GM19455 (cell line): Measurements from ENCODE around the gene FBXL16.
A peak's percentile ranks its signal among the peaks of the same experiment; 100 is the strongest.
"Not testable (repeated sequence)": the region's sequence is repeated elsewhere in the genome, so short reads cannot be mapped to it uniquely, and the experiment has no call there.

Source experiments
- ATAC-seq: cut with Tn5 transposase; IDR thresholded peaks from one replicate; pipeline ENCODE4 v1.9.1; 2021; ENCODE audit not compliant: unreplicated experiment

FBXL16 gene

DNA sequence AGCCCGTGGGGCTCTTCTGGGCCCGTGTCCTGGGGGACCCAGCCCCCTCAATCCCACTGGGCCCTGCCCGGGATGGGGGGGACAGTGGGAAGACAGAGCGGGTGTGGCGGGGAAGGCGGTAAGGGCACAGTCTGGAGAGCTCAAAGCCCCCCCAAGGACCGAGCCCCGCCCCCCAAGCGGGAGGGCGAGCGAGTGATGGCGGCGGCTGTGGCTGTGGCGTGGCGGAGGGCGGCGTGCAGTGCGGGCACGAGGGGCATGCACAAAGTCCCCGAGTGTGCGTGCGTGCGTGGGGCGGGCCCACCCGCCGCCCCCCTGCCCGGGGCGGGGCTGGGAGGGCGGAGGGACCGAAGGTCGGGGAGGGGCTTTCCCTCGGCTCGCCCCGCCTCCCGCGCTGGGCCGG lies 11.8 kb downstream of the FBXL16 start:
- no peak for ATAC-seq

GRCh38 chr16:693364-693763 lies 12.2 kb downstream of the FBXL16 start:
- no peak for ATAC-seq

GRCh38 chr16:692356-693108 lies 13.1 kb downstream of the FBXL16 start:
- no peak for ATAC-seq

DNA sequence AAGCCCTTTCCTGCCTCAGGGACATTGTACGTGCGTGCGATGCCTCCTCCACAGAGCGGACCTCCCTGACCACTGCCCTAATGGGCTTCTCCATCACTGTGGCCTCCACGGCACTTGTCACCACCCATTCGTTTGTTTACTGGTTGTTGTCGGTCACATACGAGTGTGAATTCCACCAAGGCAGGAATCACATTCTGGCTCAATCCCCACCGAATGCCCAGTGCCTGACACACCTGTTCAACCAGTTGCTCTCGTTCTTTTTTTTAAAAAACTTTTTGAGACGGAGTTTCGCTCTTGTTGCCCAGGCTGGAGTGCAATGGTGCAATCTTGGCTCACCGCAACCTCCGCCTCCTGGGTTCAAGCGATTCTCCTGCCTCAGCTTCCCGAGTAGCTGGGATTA lies 14.4 kb downstream of the FBXL16 start:
- not testable (repeated sequence) for ATAC-seq

DNA sequence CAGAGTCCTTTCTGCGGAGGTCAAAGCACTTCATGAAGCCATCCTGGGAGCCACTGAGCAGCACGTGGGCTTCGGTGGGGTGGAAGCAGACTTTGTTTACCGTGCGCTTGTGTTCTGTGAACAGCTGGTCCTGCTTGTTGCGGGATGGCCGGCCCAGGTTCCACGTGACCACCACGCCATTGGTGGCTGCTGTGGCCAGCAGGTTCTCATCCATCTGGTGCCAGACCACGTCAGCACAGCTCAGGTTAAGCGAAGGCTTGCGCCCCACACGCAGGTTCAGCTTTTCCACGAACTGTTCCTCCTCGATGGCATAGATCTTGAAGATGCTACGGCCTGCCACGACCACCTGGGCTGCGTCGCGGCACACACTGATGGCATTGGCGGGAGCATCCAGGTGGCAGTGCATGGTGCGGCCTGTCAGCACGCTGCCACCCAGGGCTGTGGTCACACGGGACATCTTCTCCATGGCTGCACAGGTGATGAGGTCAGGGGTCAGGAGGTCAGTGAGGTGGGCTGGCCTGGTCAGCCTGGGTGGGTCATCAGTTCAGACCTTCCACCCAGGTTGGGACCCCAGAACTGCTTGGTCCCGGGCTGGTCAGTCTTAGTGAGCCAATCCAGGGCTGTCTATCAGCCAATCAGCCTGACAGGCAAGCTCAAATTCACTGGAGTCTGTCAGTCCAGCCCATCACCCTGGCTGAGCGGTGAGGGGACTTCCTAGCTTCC lies 16.3 kb downstream of the FBXL16 start:
- ATAC-seq: no peak

DNA sequence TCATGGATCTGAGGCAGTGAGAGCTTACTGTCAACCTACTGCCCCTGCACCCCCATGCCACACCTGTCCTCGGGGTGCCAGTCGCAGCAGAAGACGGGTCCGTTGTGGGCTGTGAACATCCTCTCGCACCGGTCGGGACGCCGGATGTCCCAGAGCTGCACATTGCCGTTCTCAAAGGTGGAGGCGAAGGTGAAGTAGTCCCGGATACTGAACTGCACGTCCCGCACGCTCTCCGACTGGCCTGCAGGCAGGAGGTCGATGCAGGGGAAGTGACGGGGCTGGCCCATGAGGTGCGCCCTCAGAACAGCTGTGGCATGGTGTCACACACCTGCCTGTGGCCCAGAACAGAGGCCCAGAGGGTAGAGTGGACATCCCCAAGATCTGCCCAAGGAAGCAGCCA lies 18.1 kb downstream of the FBXL16 start:
- ATAC-seq: no peak

DNA sequence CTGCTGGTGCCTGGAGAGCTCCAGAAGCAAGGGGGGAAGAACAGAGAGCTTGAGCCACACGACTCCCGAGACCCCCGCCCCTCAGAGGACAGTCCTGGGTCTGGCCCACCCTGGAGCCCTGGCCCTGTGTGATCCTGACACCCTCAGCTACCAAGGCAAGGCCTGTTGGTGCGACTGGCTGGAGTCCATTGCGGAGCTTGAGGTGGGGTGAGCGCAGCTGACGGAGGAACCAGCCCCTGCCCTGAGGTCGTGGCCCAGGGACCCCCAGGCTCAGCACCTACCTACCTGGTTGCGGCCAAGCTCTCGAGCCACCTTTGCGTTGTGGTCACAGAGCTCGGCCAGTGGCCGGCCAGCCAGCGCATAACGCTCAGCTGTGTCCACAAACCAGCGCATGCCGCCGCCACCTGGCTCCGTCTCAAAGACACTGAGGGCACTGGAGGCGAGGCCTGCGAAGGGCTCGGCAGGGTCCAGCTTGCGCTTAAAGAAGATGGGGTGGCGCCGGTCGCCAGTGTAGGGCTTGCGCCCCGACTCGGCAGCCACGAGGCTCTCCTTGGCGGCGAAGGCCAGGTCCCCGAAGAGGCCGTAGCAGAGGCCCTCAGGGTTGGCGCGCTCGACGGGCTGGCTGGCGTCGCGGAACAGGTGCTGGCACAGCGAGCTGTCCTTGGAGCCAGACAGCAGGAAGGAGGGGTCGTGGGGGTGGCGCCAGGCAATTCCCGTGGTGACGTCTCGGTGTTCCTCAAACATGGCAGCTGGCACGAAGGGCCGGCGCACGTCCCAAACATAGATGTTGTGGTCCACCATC lies 18.9 kb downstream of the FBXL16 start:
- ATAC-seq: no peak

DNA sequence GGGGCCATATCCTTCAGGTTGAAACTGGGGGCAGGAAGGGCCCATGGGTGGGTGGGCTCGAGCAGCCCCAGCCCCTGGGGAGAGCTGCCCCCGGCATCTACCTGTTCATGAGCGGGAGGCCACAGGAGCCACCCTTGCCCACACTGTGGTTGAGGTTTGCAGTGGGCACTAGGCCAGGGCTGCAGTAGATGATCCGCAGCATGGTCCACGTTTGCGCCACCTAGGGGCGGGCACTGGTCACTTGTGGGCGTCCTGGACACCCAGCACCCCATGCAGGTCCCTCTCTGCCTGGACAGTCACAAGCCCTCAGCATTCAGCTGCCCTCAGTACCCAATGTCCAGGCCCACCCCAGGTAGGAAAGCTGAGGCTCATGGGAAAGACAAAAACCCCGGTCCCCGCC lies 19.6 kb downstream of the FBXL16 start:
- ATAC-seq: no peak

- ATAC-seq: no peak
Measured at GRCh38 chr16:684961-685696, 20.5 kb downstream of the FBXL16 start.

DNA sequence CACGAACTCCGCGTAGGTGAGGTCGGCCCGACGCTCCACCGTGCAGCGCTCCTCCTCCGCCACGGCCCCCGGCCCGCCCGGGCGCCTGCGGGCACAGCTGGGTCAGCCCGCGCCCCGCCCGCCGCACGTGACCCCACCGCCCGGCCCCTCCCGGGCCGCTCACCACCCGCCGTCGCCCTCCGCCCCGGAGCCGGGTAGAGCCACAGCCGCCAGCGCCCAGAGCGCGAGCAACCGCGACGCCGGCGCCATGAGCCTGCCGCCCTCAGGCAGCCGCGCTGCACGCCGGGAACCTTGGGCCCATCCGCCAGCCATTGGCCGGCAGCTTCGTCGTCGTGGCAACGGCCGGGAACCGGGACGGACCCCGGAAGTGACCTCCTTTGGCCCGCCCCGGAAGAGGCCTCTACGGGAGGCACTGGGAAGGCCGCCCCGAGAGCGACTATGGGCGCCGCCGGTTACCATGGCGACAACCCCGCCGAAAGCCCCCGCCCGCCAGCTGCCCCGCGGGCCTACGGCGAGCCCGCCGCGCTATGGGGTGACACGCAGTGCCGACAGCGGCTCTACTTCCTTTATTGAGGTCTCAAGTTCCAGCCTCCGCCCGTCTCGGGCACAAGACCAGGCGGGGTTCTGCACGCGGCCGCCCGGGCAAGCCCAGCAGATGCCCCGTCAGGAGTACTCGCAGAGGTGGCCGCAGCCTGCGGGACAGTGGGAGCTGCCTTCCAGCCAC lies 21.4 kb downstream of the FBXL16 start, which contains the start of gene JMJD8:
JMJD8 (minus strand) TSS at position 264 of the 724 bp plus-strand sequence; CDS start at position 249, 15 bp downstream.
- peak; percentile 52 for ATAC-seq

DNA sequence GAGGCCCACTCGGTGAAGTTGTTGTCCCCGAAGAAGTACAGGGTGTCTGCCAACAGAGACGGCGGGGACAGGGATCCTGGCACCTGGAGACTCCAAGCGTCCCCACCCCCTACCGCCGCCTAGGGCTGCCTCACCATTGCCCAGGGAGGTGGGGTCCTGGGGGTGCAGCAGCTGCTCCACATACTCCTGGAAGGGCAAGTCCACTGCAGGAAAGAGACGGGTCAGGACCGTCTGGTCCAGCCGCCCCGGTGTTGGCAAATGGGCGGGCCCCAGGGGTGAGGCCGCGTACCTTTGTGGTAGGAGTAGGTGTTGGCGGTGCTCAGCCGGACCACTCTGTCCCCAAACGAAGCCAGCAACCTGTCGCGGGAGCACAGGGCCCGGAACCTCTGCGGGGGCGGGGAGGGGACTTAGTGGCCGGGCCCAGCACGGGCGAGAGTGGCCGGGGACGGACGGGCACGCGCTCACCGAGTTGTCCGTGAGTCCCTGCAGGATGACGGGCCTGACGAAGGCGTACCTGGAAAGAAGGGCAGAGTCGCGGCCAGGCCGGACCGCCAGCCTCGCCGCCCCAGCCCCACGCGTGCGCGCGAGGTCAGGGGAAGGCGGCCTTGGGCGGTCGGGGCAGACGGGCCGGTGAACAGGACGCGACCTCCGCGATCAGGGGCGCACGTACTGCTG lies 22.1 kb downstream of the FBXL16 start:
- ATAC-seq: no peak

GRCh38 chr16:682493-683395 lies 22.9 kb downstream of the FBXL16 start:
- ATAC-seq: no peak

DNA sequence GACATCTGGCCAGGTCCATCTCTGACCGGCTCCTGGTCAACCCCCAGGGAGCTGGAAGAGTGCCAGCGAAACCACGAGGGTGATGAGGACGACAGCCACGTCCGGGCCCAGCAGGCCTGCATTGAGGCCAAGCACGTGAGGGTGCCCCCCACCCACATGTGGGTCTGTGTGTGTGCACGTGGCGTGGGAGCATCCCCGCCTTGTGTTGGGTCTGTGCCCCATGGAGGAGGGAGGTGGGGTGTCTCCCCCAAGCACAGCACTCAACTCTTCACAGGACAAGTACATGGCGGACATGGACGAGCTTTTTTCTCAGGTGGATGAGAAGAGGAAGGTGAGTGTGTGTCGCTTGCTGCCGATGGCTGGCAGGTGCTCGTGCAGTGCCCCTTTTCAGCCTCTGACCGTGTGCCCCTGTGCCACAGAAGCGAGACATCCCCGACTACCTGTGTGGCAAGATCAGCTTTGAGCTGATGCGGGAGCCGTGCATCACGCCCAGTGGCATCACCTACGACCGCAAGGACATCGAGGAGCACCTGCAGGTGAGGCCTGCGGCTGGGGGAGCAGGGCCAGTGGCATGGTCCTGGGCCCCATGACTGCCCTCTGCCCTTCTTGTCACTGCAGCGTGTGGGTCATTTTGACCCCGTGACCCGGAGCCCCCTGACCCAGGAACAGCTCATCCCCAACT lies 23.7 kb downstream of the FBXL16 start:
- ATAC-seq: no peak

GRCh38 chr16:680967-681745 lies 24.4 kb downstream of the FBXL16 start:
- no peak for ATAC-seq

DNA sequence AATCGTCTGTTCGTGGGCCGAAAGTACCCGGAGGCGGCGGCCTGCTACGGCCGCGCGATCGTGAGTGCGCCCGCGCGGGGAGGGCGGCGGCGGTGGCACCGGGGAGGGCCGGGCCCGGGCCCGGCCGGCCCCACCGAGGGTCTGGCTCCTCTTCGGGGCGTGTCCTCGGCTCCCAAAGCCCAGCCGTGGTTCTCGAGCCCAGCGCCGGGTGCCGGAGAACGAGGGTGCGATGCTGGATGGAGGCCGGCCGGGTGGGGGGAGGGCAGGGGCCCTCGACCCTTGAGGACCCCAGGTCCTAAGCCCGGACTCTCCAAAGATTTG lies 25.0 kb downstream of the FBXL16 start:
- ATAC-seq: no peak

GRCh38 chr16:679814-680624 lies 25.6 kb downstream of the FBXL16 start, which contains the start of gene STUB1:
Gene STUB1 (plus strand): TSS chr16:680410. CDS start chr16:680526, 116 bp downstream.
- no peak for ATAC-seq
